ENCODE data around the gene MRPL24.
"Not testable (repeated sequence)": the region's sequence is repeated elsewhere in the genome, so short reads cannot be mapped to it uniquely, and the experiment has no call there.

Gene MRPL24

DNA sequence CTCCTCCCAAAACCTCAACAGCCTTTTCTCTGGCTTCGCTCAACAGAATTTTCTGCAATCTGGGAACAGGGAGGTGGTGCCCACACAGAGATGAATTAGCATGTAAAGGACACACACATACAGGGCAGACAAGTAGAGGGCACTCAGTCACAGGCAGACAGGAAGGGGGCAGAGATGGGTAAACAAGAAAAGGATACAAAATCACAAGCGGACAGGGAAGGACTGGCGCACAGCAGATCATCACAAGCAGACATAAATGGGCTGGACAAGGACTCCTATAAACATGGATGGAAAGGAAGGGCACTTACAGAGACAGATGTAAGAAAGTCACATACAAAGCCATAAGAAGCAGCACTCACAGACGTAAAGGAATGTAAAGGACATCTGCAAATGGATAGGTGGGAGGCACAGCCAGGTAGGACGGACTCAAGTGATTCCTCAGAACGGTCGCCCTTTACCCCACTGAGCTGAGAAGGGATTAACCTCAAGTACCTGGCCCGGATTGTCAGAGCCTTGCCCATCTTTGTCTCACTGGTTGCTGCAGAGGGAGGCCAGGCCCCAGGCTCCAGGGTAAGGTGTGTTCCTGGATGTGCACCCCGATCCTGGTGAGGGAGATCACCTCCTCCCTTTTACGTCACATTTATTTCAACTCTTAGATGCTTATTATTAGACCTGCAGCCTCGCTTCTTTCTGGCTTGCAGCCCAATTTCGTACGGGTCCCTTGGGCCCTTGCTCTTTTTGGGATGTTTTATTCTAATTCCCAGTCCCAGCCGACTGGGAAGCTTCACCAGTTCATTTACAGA lies 25.6 kb upstream of the MRPL24 start:
- peaks cover 16% of the 10 kb centered on the region for H3K36me3 Mint-ChIP-seq (ENCODE audit: low read depth)
- H3K27me3 Mint-ChIP-seq (ENCODE audit: low read depth): no peaks in the 10 kb centered on the region
- TF ChIP-seq, protein P1, sequence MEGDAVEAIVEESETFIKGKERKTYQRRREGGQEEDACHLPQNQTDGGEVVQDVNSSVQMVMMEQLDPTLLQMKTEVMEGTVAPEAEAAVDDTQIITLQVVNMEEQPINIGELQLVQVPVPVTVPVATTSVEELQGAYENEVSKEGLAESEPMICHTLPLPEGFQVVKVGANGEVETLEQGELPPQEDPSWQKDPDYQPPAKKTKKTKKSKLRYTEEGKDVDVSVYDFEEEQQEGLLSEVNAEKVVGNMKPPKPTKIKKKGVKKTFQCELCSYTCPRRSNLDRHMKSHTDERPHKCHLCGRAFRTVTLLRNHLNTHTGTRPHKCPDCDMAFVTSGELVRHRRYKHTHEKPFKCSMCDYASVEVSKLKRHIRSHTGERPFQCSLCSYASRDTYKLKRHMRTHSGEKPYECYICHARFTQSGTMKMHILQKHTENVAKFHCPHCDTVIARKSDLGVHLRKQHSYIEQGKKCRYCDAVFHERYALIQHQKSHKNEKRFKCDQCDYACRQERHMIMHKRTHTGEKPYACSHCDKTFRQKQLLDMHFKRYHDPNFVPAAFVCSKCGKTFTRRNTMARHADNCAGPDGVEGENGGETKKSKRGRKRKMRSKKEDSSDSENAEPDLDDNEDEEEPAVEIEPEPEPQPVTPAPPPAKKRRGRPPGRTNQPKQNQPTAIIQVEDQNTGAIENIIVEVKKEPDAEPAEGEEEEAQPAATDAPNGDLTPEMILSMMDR (IDR thresholded peaks at IDR 0.05; ENCODE audit: unreplicated experiment in 3 of 3): no peak
- no peak overlapping the region for H3K4me3 Mint-ChIP-seq
- H3K27ac Mint-ChIP-seq: no peak overlapping the region
- H3K9me3 Mint-ChIP-seq: no peaks in the 10 kb centered on the region
- H3K4me1 Mint-ChIP-seq: peaks cover 32% of the 10 kb centered on the region

DNA sequence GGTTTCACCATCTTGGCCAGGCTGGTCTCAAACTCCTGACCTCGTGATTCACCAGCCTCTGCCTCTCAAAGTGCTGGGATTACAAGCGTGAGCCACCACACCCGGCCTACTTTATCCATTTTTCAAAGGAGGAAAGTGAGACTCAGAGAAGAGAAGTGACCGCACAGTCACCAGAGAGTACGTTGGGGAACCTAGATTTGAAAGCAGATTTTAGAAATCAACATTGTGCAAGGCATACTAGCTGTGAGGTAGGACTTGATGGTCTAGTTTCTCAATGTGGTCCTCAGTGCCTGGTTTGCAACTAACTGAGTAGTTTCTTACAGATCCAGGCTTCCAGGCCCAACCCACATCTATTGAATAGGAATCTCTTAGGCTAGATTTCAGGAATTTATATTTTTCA lies 24.8 kb upstream of the MRPL24 start:
- TF ChIP-seq, protein P1 (IDR thresholded peaks at IDR 0.05; ENCODE audit: unreplicated experiment in 3 of 3): no peak
- H3K36me3 Mint-ChIP-seq (ENCODE audit: low read depth): peaks cover 7% of the 10 kb centered on the region
- H3K27ac Mint-ChIP-seq: no peak overlapping the region
- peaks cover 24% of the 10 kb centered on the region for H3K4me1 Mint-ChIP-seq
- H3K9me3 Mint-ChIP-seq: no peaks in the 10 kb centered on the region
- no peak overlapping the region for H3K4me3 Mint-ChIP-seq
- H3K27me3 Mint-ChIP-seq (ENCODE audit: low read depth): no peaks in the 10 kb centered on the region

DNA sequence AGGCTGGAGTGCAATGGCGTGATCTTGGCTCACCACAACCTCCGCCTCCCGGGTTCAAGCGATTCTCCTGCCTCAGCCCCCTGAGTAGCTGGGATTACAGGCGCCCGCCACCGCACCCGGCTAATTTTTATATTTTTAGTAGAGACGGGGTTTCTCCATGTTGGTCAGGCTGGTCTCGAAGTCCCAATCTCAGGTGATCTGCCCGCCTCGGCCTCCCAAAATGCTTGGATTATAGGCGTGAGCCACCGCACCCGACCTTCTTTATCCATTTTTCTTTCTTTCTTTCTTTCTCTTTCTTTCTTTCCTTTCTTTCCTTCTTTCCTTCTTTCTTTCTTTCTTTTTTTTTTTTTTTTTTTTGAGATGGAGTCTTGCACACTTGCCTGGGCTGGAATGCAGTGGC lies 24.2 kb upstream of the MRPL24 start:
- not testable (repeated sequence) for H3K27ac Mint-ChIP-seq; H3K27me3 Mint-ChIP-seq (ENCODE audit: low read depth); H3K4me3 Mint-ChIP-seq; H3K36me3 Mint-ChIP-seq (ENCODE audit: low read depth); H3K9me3 Mint-ChIP-seq
- H3K4me1 Mint-ChIP-seq: peaks cover 26% of the 10 kb centered on the region

DNA sequence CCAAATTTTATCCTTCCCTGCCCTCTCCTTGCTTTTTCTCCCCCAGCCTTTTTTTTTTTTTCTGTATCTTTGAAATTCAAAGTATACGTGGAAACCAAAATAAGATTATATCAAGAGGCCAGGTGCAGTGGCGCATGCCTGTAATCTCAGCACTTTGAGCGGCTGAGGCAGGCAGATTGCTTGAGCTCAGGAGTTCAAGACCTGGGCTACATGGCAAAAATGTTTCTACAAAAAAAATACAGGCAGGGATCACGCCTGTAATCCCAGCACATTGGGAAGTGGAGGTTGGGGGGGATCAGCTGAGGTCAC lies 19.9 kb upstream of the MRPL24 start:
- Mint-ChIP-seq H3K4me1 (peaks cover 5% of the 10 kb centered on the region), H3K27ac (peak overlapping the region in 1 of 3 experiments; percentile 30), H3K36me3 (ENCODE audit: low read depth) (peaks cover 4% of the 10 kb centered on the region)

DNA sequence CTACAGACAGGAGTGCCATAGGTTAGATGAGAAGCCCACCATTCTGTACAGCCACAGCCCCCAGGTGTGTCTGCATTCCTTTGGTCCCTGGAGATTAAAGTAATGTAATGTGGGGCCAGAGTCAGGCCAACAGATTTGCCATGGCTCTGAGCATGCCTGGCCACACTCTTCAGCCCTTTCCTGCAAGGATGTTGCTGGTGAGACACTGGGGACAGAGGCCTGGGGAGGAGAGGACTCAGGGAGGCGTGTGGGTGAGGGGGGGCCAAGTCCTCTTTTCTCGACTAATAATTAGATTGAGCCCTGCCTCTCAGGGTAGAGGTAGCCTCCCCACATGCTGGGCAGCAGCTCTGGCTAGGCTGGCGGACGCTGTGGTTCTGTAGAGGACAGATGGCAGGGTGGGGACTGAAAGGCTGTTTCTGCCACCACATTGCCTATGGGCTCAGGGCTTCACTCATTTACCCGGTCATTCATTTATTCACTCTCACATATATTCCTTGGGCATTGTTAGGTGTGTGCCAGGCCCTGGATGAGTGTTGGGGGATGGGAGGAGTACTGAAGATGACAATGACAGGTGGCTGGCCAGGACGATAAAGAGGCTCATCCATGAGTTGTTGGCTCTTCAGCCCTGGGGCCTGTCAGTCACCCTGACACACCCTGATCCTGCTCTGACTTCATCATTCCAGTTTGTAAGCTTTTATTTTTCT lies 19.4 kb upstream of the MRPL24 start:
- no peaks in the 10 kb centered on the region for H3K9me3 Mint-ChIP-seq
- no peaks in the 10 kb centered on the region for H3K27me3 Mint-ChIP-seq (ENCODE audit: low read depth)
- peak overlapping the region in 2 of 3 experiments; percentile 20 to 30 for H3K27ac Mint-ChIP-seq
- TF ChIP-seq, protein P1 (IDR thresholded peaks at IDR 0.05; ENCODE audit: unreplicated experiment in 3 of 3): no peak
- H3K36me3 Mint-ChIP-seq (ENCODE audit: low read depth): peaks cover 4% of the 10 kb centered on the region
- H3K4me1 Mint-ChIP-seq: peaks cover 8% of the 10 kb centered on the region
- no peak overlapping the region for H3K4me3 Mint-ChIP-seq

More for the DNA sequence above, 19.9 kb upstream of the MRPL24 start:
- TF ChIP-seq, protein P1 (IDR thresholded peaks at IDR 0.05; ENCODE audit: unreplicated experiment in 3 of 3): no peak
- Mint-ChIP-seq H3K9me3 (no peaks in the 10 kb centered on the region), H3K4me3 (no peak overlapping the region), H3K27me3 (ENCODE audit: low read depth) (no peaks in the 10 kb centered on the region)

DNA sequence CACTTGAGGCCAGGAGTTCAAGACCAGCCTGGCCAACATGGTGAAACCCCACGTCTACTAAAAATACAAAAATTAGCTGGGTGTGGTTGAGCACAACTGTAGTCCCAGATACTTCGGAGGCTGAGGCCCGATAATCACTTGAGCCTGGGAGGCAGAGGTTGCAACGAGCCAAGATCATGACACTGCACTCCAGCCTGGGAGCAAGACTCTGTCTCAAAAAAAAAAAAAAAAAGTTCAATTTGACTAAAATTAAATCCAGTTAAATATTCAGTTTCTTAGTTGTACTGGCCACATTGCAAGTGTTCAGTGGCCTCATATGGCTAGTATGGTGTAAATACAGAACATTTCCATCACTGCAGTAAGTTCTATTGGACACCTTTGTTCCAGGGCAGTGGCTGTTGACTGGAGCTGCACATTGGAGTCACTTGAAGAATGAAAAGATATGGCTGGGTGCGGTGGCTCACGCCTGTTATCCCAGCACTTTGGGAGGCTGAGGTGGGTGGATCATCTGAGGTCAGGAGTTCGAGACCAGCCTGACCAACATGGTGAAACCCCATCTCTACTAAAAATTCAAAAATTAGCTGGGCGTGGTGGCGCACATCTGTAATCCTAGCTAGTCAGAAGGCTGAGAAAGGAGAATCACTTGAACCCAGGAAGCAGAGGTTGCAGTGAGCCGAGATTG lies 16.8 kb upstream of the MRPL24 start:
- H3K36me3 Mint-ChIP-seq (ENCODE audit: low read depth); H3K9me3 Mint-ChIP-seq; H3K4me3 Mint-ChIP-seq; H3K27me3 Mint-ChIP-seq (ENCODE audit: low read depth); H3K27ac Mint-ChIP-seq: not testable (repeated sequence)
- H3K4me1 Mint-ChIP-seq: peaks cover 22% of the 10 kb centered on the region
